Esophagus squamous epithelium (tissue), 5 donors: ENCODE measurements around the gene WDR76. TPM values are rescaled to one million over a fixed set of nuclear protein-coding genes. Genes with fewer than 3 reads are reported as not detected.

ENCODE experiments used
- DNase-seq: peaks from one replicate; lab custom pipeline; 2025; lab: John Stamatoyannopoulos, UW
- H3K27ac ChIP-seq, 4 donors: fragments of 200-600 bp; sonication (generic); one replicate each; pipeline ENCODE4 v1.5.1; 2016 to 2019; ENCODE audit warnings: mild to moderate bottlenecking in 1 of 4
- H3K27me3 ChIP-seq, 4 donors: fragments of 200-600 bp; sonication (generic); 1 replicate in 3 of 4; 2 replicates in 1 of 4; pipeline versions ENCODE4 v1.5.1 to v1.6.0; 2017 to 2021; ENCODE audit warnings: antibody characterized with exemption in 1 of 4
- H3K36me3 ChIP-seq, 3 donors: fragments of 200-600 bp; sonication (generic); one replicate each; pipeline ENCODE4 v1.5.1; 2016 to 2019
- H3K4me1 ChIP-seq, 3 donors: fragments of 200-600 bp; sonication (generic); one replicate each; pipeline ENCODE4 v1.5.1; 2017 to 2019
- H3K4me3 ChIP-seq, 4 donors: fragments of 200-600 bp; sonication (generic); 1 replicate in 3 of 4; 2 replicates in 1 of 4; pipeline ENCODE4 v1.5.1; 2016 to 2019; ENCODE audit warnings: mild to moderate bottlenecking in 2 of 4, moderate library complexity in 1 of 4
- H3K9me3 ChIP-seq, 3 donors: fragments of 200-600 bp; sonication (generic); one replicate each; pipeline ENCODE4 v1.5.1; 2016 to 2019
- POLR2A ChIP-seq, 4 donors: fragments of 450-650 bp; IDR thresholded peaks; one replicate each; pipeline ENCODE4 v1.6.1; 2017; ENCODE audit warnings: antibody characterized with exemption in 4 of 4, mild to moderate bottlenecking in 4 of 4, moderate library complexity in 3 of 4
- WGBS, 2 donors: methylation state at CpG; one replicate each; pipeline ENCODE4 v1.1.5; 2018; 5-methylcytosine and 5-hydroxymethylcytosine counted together
- intact Hi-C: fragments of 100-400 bp; cut with DNase I; formaldehyde crosslinking; loops from one replicate; pipeline ENCODE4 v1.15.0; 2022
- total RNA-seq, 4 donors: library from RNA; depleted of rRNA; stranded (reverse); fragments of >200 nt; gene quantifications; one replicate each; pipeline ENCODE4 v1.1.0, GENCODE V29; 2016
- TF ChIP-seq, protein P1 (sequence below), 6 experiments: fragments of 450-650 bp in 4 of 6; fragments of 200-600 bp in 2 of 6; sonication (generic) in 2 of 6; IDR thresholded peaks; one replicate each; pipeline ENCODE4 v1.5.1; 2016 to 2019; ENCODE audit warnings: antibody characterized with exemption in 6 of 6, mild to moderate bottlenecking in 4 of 6, moderate library complexity in 4 of 6
- donor health status: DM: yes; HTN: yes; CAD: no.

WDR76 gene
- total RNA-seq, 4 donors from 2014 or later, result 4.6 to 15.8 (median 10.3) TPM

DNA sequence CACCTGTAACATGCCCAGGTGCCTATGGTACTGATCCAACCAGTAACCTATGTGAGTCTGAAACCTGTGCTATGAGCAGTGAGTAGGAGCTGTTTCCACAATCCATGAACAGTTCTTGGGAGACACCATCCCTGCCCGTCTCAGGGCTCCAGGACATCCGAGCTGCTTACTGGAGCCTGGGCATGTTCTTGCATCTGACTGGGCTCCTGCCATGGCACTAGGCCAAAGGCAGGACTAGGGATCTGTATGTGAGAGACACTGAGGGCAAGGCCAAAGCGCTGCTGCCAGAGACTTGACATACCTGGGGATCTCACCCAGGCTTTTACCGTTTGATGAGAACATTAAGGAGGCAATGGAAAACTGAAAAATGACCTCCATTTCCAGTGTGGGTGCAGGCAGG, 59.8 kb downstream of the WDR76 start:
- intact Hi-C loops, result no loop called here
- Histone ChIP-seq H3K9me3 (no peaks in the 10 kb centered on the region), H3K27me3 (no peaks in the 10 kb centered on the region), H3K4me3 (no peak overlapping the region), H3K36me3 (no peaks in the 10 kb centered on the region), H3K27ac (no peak overlapping the region), H3K4me1 (no peaks in the 10 kb centered on the region)
- DNase-seq, result no peak
- TF ChIP-seq, protein P1, sequence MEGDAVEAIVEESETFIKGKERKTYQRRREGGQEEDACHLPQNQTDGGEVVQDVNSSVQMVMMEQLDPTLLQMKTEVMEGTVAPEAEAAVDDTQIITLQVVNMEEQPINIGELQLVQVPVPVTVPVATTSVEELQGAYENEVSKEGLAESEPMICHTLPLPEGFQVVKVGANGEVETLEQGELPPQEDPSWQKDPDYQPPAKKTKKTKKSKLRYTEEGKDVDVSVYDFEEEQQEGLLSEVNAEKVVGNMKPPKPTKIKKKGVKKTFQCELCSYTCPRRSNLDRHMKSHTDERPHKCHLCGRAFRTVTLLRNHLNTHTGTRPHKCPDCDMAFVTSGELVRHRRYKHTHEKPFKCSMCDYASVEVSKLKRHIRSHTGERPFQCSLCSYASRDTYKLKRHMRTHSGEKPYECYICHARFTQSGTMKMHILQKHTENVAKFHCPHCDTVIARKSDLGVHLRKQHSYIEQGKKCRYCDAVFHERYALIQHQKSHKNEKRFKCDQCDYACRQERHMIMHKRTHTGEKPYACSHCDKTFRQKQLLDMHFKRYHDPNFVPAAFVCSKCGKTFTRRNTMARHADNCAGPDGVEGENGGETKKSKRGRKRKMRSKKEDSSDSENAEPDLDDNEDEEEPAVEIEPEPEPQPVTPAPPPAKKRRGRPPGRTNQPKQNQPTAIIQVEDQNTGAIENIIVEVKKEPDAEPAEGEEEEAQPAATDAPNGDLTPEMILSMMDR (IDR thresholded peaks at IDR 0.05), result no peak
- TF ChIP-seq POLR2A (IDR thresholded peaks at IDR 0.05), result no peak
- WGBS, 2 donors, result 53 to 71% methylated on average over 2 to 4 of the region's 4 CpGs

DNA sequence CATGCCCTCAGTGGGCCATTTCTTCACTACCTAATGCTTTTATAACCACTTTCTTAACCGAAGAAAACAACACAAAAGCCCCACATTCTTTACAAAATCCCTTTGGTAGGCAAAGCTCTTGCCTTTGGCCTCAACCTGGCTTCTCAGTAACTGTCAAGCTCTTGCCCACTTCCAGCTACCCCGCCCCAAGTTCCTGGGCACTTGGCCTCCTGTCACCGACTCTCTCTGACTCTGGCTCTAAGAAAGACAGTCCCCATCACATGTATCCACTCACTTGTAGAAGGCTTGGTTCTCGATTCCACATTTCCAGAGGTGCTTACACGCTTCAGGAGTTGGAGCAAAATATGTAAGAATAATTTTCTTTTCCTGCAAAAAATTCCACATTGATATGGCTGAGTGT, 61.1 kb downstream of the WDR76 start:
- intact Hi-C loops, result no loop called here
- no peaks in the 10 kb centered on the region for H3K36me3 ChIP-seq
- TF ChIP-seq POLR2A (IDR thresholded peaks at IDR 0.05), result no peak
- TF ChIP-seq, protein P1 (IDR thresholded peaks at IDR 0.05), result no peak
- no peak overlapping the region for H3K27ac ChIP-seq
- no peaks in the 10 kb centered on the region for H3K9me3 ChIP-seq
- DNase-seq, result no peak
- no peaks in the 10 kb centered on the region for H3K27me3 ChIP-seq
- 79 to 86% methylated on average over 5 of the region's 5 CpGs for WGBS, 2 donors
- H3K4me1 ChIP-seq, result no peaks in the 10 kb centered on the region
- no peak overlapping the region for H3K4me3 ChIP-seq

DNA sequence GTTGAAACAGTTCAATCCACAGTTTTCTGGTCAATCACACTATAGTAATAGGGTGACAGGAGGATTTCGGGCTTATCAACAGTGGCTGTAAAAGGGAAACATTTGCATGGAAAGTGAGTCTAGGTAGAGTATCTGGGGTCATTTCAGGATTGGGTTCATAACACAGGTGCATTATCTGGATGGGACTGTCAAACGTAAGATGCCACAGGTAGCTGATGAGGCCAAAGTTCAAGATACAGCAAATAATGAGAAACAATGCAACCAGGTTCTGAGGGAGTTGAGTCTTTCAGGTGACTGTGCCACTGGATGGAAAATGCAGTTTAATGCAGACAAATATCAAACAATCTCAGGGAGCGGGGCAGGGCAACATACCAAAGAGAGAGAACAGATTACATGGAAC, 62.2 kb downstream of the WDR76 start:
- Histone ChIP-seq H3K27ac (no peak overlapping the region), H3K4me3 (no peak overlapping the region), H3K4me1 (no peaks in the 10 kb centered on the region), H3K27me3 (no peaks in the 10 kb centered on the region), H3K36me3 (no peaks in the 10 kb centered on the region), H3K9me3 (no peaks in the 10 kb centered on the region)
- 94 to 97% methylated on average over 3 of the region's 3 CpGs for WGBS, 2 donors
- DNase-seq, result no peak
- TF ChIP-seq POLR2A (IDR thresholded peaks at IDR 0.05), result no peak
- TF ChIP-seq, protein P1 (IDR thresholded peaks at IDR 0.05), result no peak
- intact Hi-C loops, result no loop called here

DNA sequence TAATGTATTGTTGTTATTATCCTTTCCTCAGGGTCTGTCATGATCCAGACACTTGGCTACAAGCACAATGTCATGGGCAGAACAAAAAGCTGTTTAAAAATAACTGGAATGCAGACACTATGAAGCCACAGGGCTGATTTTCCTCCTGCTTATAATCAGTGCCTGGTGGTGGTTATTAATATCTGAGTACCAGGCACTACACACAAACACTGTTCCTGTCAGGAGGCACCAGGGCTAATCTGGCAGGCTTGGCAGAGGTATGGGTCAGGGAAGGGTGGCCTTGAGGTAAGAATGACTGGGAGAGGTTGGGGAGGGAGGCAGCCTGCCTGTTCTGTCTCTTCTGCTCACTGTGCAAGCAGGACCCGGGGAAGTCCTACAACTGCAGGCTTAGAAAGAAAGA, 67.2 kb downstream of the WDR76 start:
- H3K9me3 ChIP-seq, result no peaks in the 10 kb centered on the region
- H3K4me1 ChIP-seq, result no peaks in the 10 kb centered on the region
- TF ChIP-seq, protein P1 (IDR thresholded peaks at IDR 0.05), result no peak
- no peak for TF ChIP-seq POLR2A (IDR thresholded peaks at IDR 0.05)
- no peak for DNase-seq
- no peaks in the 10 kb centered on the region for H3K36me3 ChIP-seq
- WGBS, 2 donors, result 42 to 70% methylated on average over 1 of the region's 1 CpG
- no peak overlapping the region for H3K27ac ChIP-seq
- intact Hi-C loops, result no loop called here
- no peaks in the 10 kb centered on the region for H3K27me3 ChIP-seq
- H3K4me3 ChIP-seq, result no peak overlapping the region

DNA sequence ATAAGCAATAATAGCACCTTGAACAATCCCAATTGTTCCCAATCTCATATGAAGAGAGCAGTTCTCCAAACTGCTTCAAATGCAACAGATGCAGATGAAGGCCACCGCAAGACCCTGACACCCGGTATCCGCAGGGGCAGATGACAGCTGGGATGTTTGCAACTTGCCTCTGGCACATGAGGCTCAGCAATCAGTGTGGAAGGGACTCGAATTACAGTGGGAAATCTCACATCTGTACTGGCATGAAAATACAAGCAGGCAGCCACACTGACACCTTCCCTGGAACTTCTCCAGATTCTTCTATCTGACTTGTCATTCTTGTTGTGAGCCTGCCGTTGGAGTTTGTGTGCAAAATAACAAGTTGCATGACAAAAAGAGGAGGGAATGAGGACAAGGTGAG, 68.8 kb downstream of the WDR76 start:
- no peak overlapping the region for H3K27ac ChIP-seq
- 10 to 62% methylated on average over 1 to 4 of the region's 5 CpGs for WGBS, 2 donors
- intact Hi-C loops, result no loop called here

More for the DNA sequence above, 68.8 kb downstream of the WDR76 start:
- H3K27me3 ChIP-seq, result no peaks in the 10 kb centered on the region
- H3K4me1 ChIP-seq, result no peaks in the 10 kb centered on the region
- TF ChIP-seq, protein P1 (IDR thresholded peaks at IDR 0.05), result no peak
- TF ChIP-seq POLR2A (IDR thresholded peaks at IDR 0.05), result no peak
- no peak overlapping the region for H3K4me3 ChIP-seq
- H3K36me3 ChIP-seq, result no peaks in the 10 kb centered on the region
- H3K9me3 ChIP-seq, result no peaks in the 10 kb centered on the region
- no peak for DNase-seq
